AG04450 (cell line): ENCODE measurements around the gene ARHGEF38. TPM values are rescaled to one million over a fixed set of nuclear protein-coding genes. Genes with fewer than 3 reads are reported as not detected.

Experiments used
- CTCF ChIA-PET: fragments of 300-600, 350-600 bp; formaldehyde crosslinking; extraction: SDS; loops from one replicate; lab custom pipeline; 2022; ENCODE audit warnings: antibody characterized with exemption, inconsistent platforms; lab: Charles Lee
- POLR2A ChIA-PET: fragments of 350-600 bp; formaldehyde crosslinking; extraction: SDS; loops from one replicate; lab custom pipeline; 2021; ENCODE audit warnings: antibody characterized with exemption, inconsistent platforms; lab: Yijun Ruan, JAX
- DNase-seq: peaks from one replicate; pipeline ENCODE4 v3.0.0-alpha.2; 2011; ENCODE audit warnings: low read depth, low spot score
- H3K27ac ChIP-seq: one replicate; pipeline ENCODE4 v1.5.1; 2012; ENCODE audit warnings: low read depth, low read length, control low read depth
- H3K27me3 ChIP-seq: one replicate; pipeline ENCODE4 v1.6.0; 2012; ENCODE audit warnings: low read length; ENCODE audit not compliant: control insufficient read depth, insufficient read depth
- H3K4me3 ChIP-seq: 2 replicates; pipeline ENCODE4 v1.5.1; 2011; ENCODE audit warnings: mild to moderate bottlenecking, low read depth, low read length, control low read depth
- H3K9me3 ChIP-seq: 2 replicates; pipeline ENCODE4 v1.5.1; 2012; ENCODE audit warnings: low read length; ENCODE audit not compliant: control insufficient read depth, insufficient read depth
- CTCF ChIP-seq: IDR thresholded peaks from 2 replicates; pipeline ENCODE4 v1.5.1; 2011; ENCODE audit warnings: low read depth, low read length, control low read depth, inconsistent platforms
- polyA plus RNA-seq: library from polyadenylated mRNA; depleted of rRNA; stranded (reverse); fragments of >200 nt; gene quantifications from 2 replicates; pipeline ENCODE4 v1.2.3, GENCODE V29; 2011

The ARHGEF38 gene
- polyA plus RNA-seq, 1 experiment, result not detected

DNA sequence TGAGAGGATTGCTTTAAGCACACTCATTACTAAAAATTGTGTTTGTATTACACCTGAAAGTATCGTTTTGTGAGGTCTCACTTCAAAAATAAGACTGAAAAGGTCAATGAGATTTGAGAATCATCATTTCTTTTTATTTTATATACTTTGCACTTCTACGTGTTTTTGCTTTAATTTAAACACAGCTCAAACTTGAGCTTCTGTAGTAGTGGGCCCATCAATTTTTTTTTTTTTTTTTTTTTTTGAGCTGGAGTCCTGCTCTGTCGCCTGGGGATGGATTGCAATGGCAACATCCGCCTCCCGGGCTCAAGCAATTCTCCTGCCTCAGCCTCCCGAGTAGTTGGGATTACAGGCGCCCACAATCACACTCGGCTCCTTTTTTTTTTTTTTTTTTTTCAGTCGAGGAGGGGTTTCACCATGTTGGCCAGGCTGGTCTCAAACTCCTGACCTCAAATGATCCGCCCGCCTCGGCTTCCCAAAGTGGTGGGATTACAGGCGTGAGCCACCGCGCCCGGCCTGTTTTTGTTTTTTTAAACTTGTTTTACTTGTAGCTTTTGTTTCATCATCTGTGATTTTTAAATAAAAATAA is 157.7 kb downstream of the ARHGEF38 start:
- POLR2A ChIA-PET, result no interaction called here
- no peak for TF ChIP-seq CTCF
- H3K27me3 ChIP-seq, result no peaks in the 10 kb centered on the region
- no peak overlapping the region; the same call in 1 of the 2 replicates for H3K4me3 ChIP-seq
- CTCF ChIA-PET, result interaction anchor here (0.6 to 1.0 kb wide), 4 partner anchors 47 to 570 kb away, joined by 3 to 4 read pairs (median 3); no protein-coding TSS in a partner anchor
- H3K27ac ChIP-seq, result no peak overlapping the region
- no peak for DNase-seq
- no peaks in the 10 kb centered on the region; the same call in 1 of the 2 replicates for H3K9me3 ChIP-seq

DNA sequence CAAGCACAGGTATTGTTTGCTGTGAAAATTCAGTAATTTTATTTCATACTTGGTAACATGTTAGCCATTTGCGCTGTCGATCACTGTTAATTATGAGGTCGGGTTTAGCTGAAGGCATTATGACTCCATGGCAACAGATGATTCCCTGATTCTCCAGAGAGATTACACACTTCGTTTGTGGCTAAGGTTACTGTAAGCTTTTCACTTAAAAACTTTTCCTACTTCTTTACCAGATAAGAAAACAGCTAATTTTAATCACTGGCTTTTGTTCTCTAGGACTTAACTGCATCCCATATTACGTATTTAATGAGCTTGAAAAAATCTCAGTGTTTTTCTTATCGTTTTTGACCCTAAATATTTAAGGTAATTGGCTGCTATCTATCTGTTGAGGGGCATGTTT is 158.3 kb downstream of the ARHGEF38 start:
- H3K4me3 ChIP-seq, result no peak overlapping the region
- H3K9me3 ChIP-seq, result no peaks in the 10 kb centered on the region; the same call in 1 of the 2 replicates
- no peak for TF ChIP-seq CTCF
- POLR2A ChIA-PET, result no interaction called here
- no peak overlapping the region for H3K27ac ChIP-seq
- H3K27me3 ChIP-seq, result no peaks in the 10 kb centered on the region
- DNase-seq, result no peak
- CTCF ChIA-PET, result interaction anchor here (0.6 to 1.0 kb wide), 3 partner anchors 47 to 570 kb away, joined by 3 to 4 read pairs (median 3); no protein-coding TSS in a partner anchor

GRCh38 chr4:105712766-105713165 is 160.3 kb downstream of the ARHGEF38 start:
- no peak for TF ChIP-seq CTCF
- H3K4me3 ChIP-seq, result no peak overlapping the region
- no peak for DNase-seq
- POLR2A ChIA-PET, result no interaction called here
- CTCF ChIA-PET, result interaction anchor here (1.4 to 2.9 kb wide), 3 partner anchors 192 to 572 kb away, joined by 3 to 10 read pairs (median 9); no protein-coding TSS in a partner anchor
- H3K9me3 ChIP-seq, result no peaks in the 10 kb centered on the region; the same call in 1 of the 2 replicates
- H3K27me3 ChIP-seq, result no peaks in the 10 kb centered on the region
- no peak overlapping the region for H3K27ac ChIP-seq

- DNase-seq, result no peak
- H3K27ac ChIP-seq, result no peak overlapping the region
- H3K4me3 ChIP-seq, result peak overlapping the region; percentile 14
- H3K27me3 ChIP-seq, result no peaks in the 10 kb centered on the region
- POLR2A ChIA-PET, result no interaction called here
- H3K9me3 ChIP-seq, result no peaks in the 10 kb centered on the region
- no peak for TF ChIP-seq CTCF
- CTCF ChIA-PET, result interaction anchor here (0.6 to 2.9 kb wide), 8 partner anchors 33 to 487 kb away, joined by 3 to 11 read pairs (median 5); partner anchors contain the start of gene PPA2
Observed at GRCh38 chr4:105714071-105714521, 161.7 kb downstream of the ARHGEF38 start.

GRCh38 chr4:105714932-105715331 is 162.5 kb downstream of the ARHGEF38 start:
- CTCF ChIA-PET, result interaction anchor here (0.6 to 2.9 kb wide), 21 partner anchors 8 to 507 kb away, joined by 3 to 13 read pairs (median 4); partner anchors contain the start of gene PPA2
- Histone ChIP-seq H3K9me3 (no peaks in the 10 kb centered on the region), H3K4me3 (no peak overlapping the region), H3K27me3 (no peaks in the 10 kb centered on the region), H3K27ac (no peak overlapping the region)
- no peak for DNase-seq
- POLR2A ChIA-PET, result no interaction called here
- no peak for TF ChIP-seq CTCF
